Measurements from ENCODE around the gene BMPR2. TPM values are rescaled to one million over a fixed set of nuclear protein-coding genes. Genes with fewer than 3 reads are reported as not detected.
"Not testable (repeated sequence)": the region's sequence is repeated elsewhere in the genome, so short reads cannot be mapped to it uniquely, and the experiment has no call there.

The BMPR2 gene
- total and polyA plus RNA-seq, 10 donors = 3.2 to 71.3 (median 50.4) TPM

DNA sequence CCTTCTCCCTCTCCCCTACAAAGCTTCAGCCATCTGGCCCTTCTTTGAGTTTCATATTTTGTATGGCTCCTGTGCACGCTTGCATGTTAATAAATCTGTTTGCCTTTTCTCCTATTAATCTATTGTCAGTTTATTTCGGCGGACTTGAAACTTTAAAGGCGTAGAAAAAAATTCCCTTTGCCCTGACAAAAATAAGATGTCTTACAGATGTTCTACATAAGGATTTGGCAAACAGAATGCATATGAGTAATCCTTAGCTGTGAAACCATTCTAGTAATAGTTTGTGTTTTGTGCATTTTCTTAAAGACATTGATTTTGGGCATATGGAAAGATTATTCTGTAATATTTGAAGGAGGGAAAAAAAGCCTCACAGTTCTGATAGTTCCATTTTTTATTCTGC, 15.0 kb upstream of the BMPR2 start:
- H3K27me3 ChIP-seq (replicated peaks in 1 of 7) = no peaks in the 10 kb centered on the region
- intact Hi-C loops (cut with DNase I; ENCODE audit: low total_unique reads) = no loop called here
- no peaks in the 10 kb centered on the region for H3K9me3 ChIP-seq
- TF ChIP-seq POLR2A (IDR thresholded peaks at IDR 0.05) (no peak), POLR2AphosphoS5 (IDR thresholded peaks at IDR 0.05) (no peak), CTCF (IDR thresholded peaks at IDR 0.05 in 8 of 11, conservative IDR thresholded peaks at IDR 0.05 in 3 of 11) (no peak)
- WGBS, 5 donors = 79 to 92% (median 90%) methylated on average over 4 of the region's 4 CpGs
- no peak overlapping the region for H3K4me3 ChIP-seq
- no peak overlapping the region for H3K27ac ChIP-seq
- peaks cover 0 to 19% (median 0%) of the 10 kb centered on the region in 6 donors for H3K4me1 ChIP-seq
- peaks cover 0 to 3% (median 0%) of the 10 kb centered on the region in 6 donors for H3K36me3 ChIP-seq
- no peak for DNase-seq

DNA sequence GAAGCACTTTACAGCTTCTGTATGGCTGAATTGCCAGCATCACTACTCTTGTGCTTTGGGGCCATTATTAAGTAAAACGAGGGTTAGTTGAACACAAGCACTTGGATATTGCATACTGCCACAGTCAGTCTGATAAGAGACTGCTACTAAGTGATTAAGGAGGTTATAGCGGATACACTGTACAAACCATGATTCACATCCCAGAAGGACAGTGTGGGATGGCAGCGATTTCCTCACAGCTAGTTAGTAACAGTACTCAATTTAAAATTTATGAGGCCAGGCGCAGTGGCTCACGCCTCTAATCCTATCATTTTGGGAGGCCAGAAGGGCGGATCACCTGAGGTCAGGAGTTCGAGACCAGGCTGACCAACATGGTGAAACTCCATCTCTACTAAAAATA, 2.6 kb upstream of the BMPR2 start:
- H3K4me1 ChIP-seq = peaks cover 2 to 37% (median 25%) of the 10 kb centered on the region in 6 donors
- TF ChIP-seq CTCF (IDR thresholded peaks at IDR 0.05 in 8 of 11, conservative IDR thresholded peaks at IDR 0.05 in 3 of 11) (no peak), POLR2AphosphoS5 (IDR thresholded peaks at IDR 0.05) (no peak), POLR2A (IDR thresholded peaks at IDR 0.05) (no peak)
- H3K36me3 ChIP-seq = no peaks in the 10 kb centered on the region
- H3K4me3 ChIP-seq = no peak overlapping the region
- H3K27me3 ChIP-seq (replicated peaks in 1 of 7) = no peaks in the 10 kb centered on the region
- 81 to 92% (median 86%) methylated on average over 7 of the region's 7 CpGs for WGBS, 5 donors
- H3K27ac ChIP-seq = peak overlapping the region in 1 of 8 donors; percentile 2
- DNase-seq = no peak
- intact Hi-C loops (cut with DNase I; ENCODE audit: low total_unique reads) = no loop called here
- H3K9me3 ChIP-seq = no peaks in the 10 kb centered on the region

DNA sequence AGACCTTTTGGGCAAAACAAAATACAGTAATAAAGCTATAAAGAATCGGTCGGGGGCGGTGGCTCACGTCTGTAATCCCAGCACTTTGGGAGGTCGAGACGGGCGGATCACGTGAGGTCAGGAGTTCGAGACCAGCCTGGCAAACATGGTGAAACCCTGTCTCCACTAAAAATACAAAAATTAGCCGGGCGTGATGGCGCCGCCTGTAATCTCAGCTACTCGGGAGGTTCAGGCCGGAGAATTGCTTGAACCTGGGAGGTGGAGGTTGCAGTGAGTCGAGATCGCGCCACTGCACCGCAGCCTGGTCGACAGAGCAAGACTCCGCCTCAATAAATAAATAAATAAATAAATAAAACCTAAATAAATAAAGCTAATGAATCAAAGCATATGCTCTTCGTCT, 1.7 kb upstream of the BMPR2 start:
- intact Hi-C loops (cut with DNase I; ENCODE audit: low total_unique reads); H3K9me3 ChIP-seq: not testable (repeated sequence)
- WGBS, 5 donors = 90 to 95% (median 92%) methylated on average over 22 of the region's 22 CpGs

GRCh38 chr2:202375033-202375608, 1.0 kb upstream of the BMPR2 start:
- Histone ChIP-seq H3K9me3 (no peaks in the 10 kb centered on the region), H3K36me3 (no peaks in the 10 kb centered on the region), H3K27ac (peak overlapping the region; percentile 89 to 95 (median 92)), H3K4me3 (peak overlapping the region; percentile 85 to 98 (median 92)), H3K27me3 (replicated peaks in 1 of 7) (no peaks in the 10 kb centered on the region), H3K4me1 (peaks cover 16 to 54% (median 42%) of the 10 kb centered on the region in 6 donors)
- WGBS, 5 donors = 0 to 3% (median 1%) methylated on average over 33 of the region's 33 CpGs
- peak; percentile 82 for DNase-seq
- peak in 2 of 3 donors; percentile 13 to 52 for TF ChIP-seq POLR2AphosphoS5 (IDR thresholded peaks at IDR 0.05)
- no peak for TF ChIP-seq POLR2A (IDR thresholded peaks at IDR 0.05)
- TF ChIP-seq CTCF (IDR thresholded peaks at IDR 0.05 in 8 of 11, conservative IDR thresholded peaks at IDR 0.05 in 3 of 11) = no peak
- intact Hi-C loops (cut with DNase I; ENCODE audit: low total_unique reads) = no loop called here

More for the DNA sequence above, 1.7 kb upstream of the BMPR2 start:
- Histone ChIP-seq H3K4me1 (peaks cover 11 to 46% (median 34%) of the 10 kb centered on the region in 6 donors), H3K27ac (peak overlapping the region in 3 of 8 donors; percentile 93 to 95 (median 94)), H3K4me3 (peak overlapping the region in 3 of 8 donors; percentile 86 to 93 (median 91))
- not testable (repeated sequence) for H3K27me3 ChIP-seq (replicated peaks in 1 of 7); DNase-seq; H3K36me3 ChIP-seq
